ENCODE measurements around the gene FGF18.

- TF ChIP-seq CREB1 (CRISPR knock-in tag; IDR thresholded peaks at IDR 0.05; ENCODE audit: low read depth) (no peak), CTCF (conservative IDR thresholded peaks at IDR 0.05; ENCODE audit: low read depth in 2 of 2) (no peak; a peak in 1 of 4 replicates), EZH2 (IDR thresholded peaks at IDR 0.05; ENCODE audit: low read depth, unreplicated experiment) (no peak), EZH2phosphoT487 (IDR thresholded peaks at IDR 0.05; ENCODE audit: unreplicated experiment) (no peak), STAT1 (IDR thresholded peaks at IDR 0.05; ENCODE audit: unreplicated experiment) (no peak), POLR2AphosphoS5 (IDR thresholded peaks at IDR 0.05; ENCODE audit: low read depth) (no peak), ZNF114 (CRISPR knock-in tag; IDR thresholded peaks at IDR 0.05) (no peak), JUNB (IDR thresholded peaks at IDR 0.05; ENCODE audit: unreplicated experiment) (no peak)
Measured at GRCh38 chr5:171418982-171419687, at the start of gene FGF18.
